CD4-positive, alpha-beta memory T cell (primary cell): Measurements from ENCODE around the gene SRPK2. TPM values are rescaled to one million over a fixed set of nuclear protein-coding genes. Genes with fewer than 3 reads are reported as not detected.

Experiments
- CTCF ChIA-PET: fragments of 350-600 bp; sonication (Branson Sonifier 250); formaldehyde crosslinking; loops from one replicate; lab custom pipeline; 2021; ENCODE audit warnings: inconsistent platforms; ENCODE audit not compliant: partially characterized antibody; lab: Charles Lee
- POLR2A ChIA-PET: fragments of 350-600 bp; sonication (Branson Sonifier 250); formaldehyde crosslinking; loops from one replicate; lab custom pipeline; 2021; ENCODE audit not compliant: partially characterized antibody; lab: Charles Lee
- DNase-seq, 5 donors: peaks; one replicate each; pipeline versions ENCODE4 v3.0.0 to v3.0.0-alpha.2; 2020 to 2022; ENCODE audit warnings: mixed read lengths in 1 of 5
- H3K27ac ChIP-seq: one replicate; pipeline ENCODE4 v1.7.0; 2013; ENCODE audit warnings: low read depth, low read length
- H3K27me3 ChIP-seq: 2 replicates; pipeline ENCODE4 v1.7.0; 2013; ENCODE audit warnings: mild to moderate bottlenecking, low read length, moderate library complexity; ENCODE audit not compliant: insufficient read depth
- H3K36me3 ChIP-seq: 2 replicates; pipeline ENCODE4 v1.7.0; 2013; ENCODE audit warnings: mild to moderate bottlenecking, low read length, moderate library complexity; ENCODE audit not compliant: insufficient read depth
- H3K4me1 ChIP-seq: 2 replicates; pipeline ENCODE4 v1.7.0; 2013; ENCODE audit warnings: mild to moderate bottlenecking, low read length, moderate library complexity; ENCODE audit not compliant: insufficient read depth
- H3K4me3 ChIP-seq, 2 donors: one replicate each; pipeline ENCODE4 v1.7.0; 2013; ENCODE audit warnings: low read length in 2 of 2, mild to moderate bottlenecking in 1 of 2
- H3K9me3 ChIP-seq, 2 donors: one replicate each; pipeline ENCODE4 v1.7.0; 2013; ENCODE audit warnings: low read length in 2 of 2, control low read depth in 1 of 2; ENCODE audit not compliant: control insufficient read depth in 1 of 2
- H3K27ac Mint-ChIP-seq, 7 donors: one replicate each; pipeline ENCODE4 v1.8.0; 2020 to 2021; ENCODE audit warnings: mixed read lengths in 7 of 7, mild to moderate bottlenecking in 6 of 7, inconsistent platforms in 3 of 7, moderate library complexity in 3 of 7
- H3K27me3 Mint-ChIP-seq, 2 donors: one replicate each; pipeline ENCODE4 v1.8.0; 2020 to 2021; ENCODE audit warnings: mixed read lengths in 2 of 2
- H3K36me3 Mint-ChIP-seq, 2 donors: one replicate each; pipeline ENCODE4 v1.8.0; 2020 to 2021; ENCODE audit warnings: mixed read lengths in 2 of 2, inconsistent platforms in 1 of 2, mild to moderate bottlenecking in 1 of 2
- H3K4me1 Mint-ChIP-seq, 4 donors: one replicate each; pipeline ENCODE4 v1.8.0; 2020 to 2021; ENCODE audit warnings: mixed read lengths in 4 of 4, mild to moderate bottlenecking in 1 of 4
- H3K4me3 Mint-ChIP-seq, 8 donors: one replicate each; pipeline ENCODE4 v1.8.0; 2020 to 2021; ENCODE audit warnings: mixed read lengths in 8 of 8, mild to moderate bottlenecking in 7 of 8, moderate library complexity in 6 of 8, inconsistent platforms in 3 of 8
- H3K9me3 Mint-ChIP-seq, 8 donors: one replicate each; pipeline ENCODE4 v1.8.0; 2020 to 2021; ENCODE audit warnings: mixed read lengths in 8 of 8, mild to moderate bottlenecking in 5 of 8, inconsistent platforms in 3 of 8, moderate library complexity in 1 of 8
- intact Hi-C: fragments of 100-400 bp; cut with micrococcal nuclease; formaldehyde crosslinking; loops from one replicate; pipeline ENCODE4 v1.15.1; 2023
- polyA plus RNA-seq, 2 donors: library from polyadenylated mRNA; unstranded; fragments of 300-500 nt; fragmentation: Illumina TruSeq; gene quantifications; one replicate each; pipeline ENCODE4 v1.2.3, GENCODE V29; 2021
- total RNA-seq, 2 experiments: library from RNA; stranded (reverse); gene quantifications; one replicate each; pipeline ENCODE4 v1.2.3, GENCODE V29; 2021

SRPK2 gene
- total and polyA plus RNA-seq, 4 experiments from 2014 or later: 36.0 to 55.2 (median 51.7) TPM

- peaks cover 32 to 56% of the 10 kb centered on the region in 2 donors for H3K36me3 Mint-ChIP-seq
- DNase-seq: no peak
- H3K4me3 Mint-ChIP-seq: no peak overlapping the region
- H3K27me3 ChIP-seq: no peaks in the 10 kb centered on the region
- H3K9me3 ChIP-seq: no peaks in the 10 kb centered on the region
- peak overlapping the region in 1 of 7 donors; percentile 2 for H3K27ac Mint-ChIP-seq
- CTCF ChIA-PET: no interaction called here
- peaks cover 18 to 23% (median 20%) of the 10 kb centered on the region in 4 donors for H3K4me1 Mint-ChIP-seq
- H3K36me3 ChIP-seq: peaks cover 22% of the 10 kb centered on the region
- peaks cover 6% of the 10 kb centered on the region for H3K4me1 ChIP-seq
- POLR2A ChIA-PET: no interaction called here
- H3K27ac ChIP-seq: no peak overlapping the region
- peaks cover 0 to 1% (median 0%) of the 10 kb centered on the region in 8 donors for H3K9me3 Mint-ChIP-seq
- H3K4me3 ChIP-seq: no peak overlapping the region
- no peaks in the 10 kb centered on the region for H3K27me3 Mint-ChIP-seq
- intact Hi-C loops: no loop called here
Measured at GRCh38 chr7:105132835-105133234, 255.9 kb downstream of the SRPK2 start.

GRCh38 chr7:105132335-105132734 lies 256.4 kb downstream of the SRPK2 start:
- Mint-ChIP-seq H3K27me3 (no peaks in the 10 kb centered on the region), H3K4me3 (no peak overlapping the region), H3K27ac (peak overlapping the region in 1 of 7 donors; percentile 18), H3K9me3 (peaks cover 0 to 1% (median 0%) of the 10 kb centered on the region in 8 donors), H3K4me1 (peaks cover 14 to 22% (median 19%) of the 10 kb centered on the region in 4 donors), H3K36me3 (peaks cover 30 to 53% of the 10 kb centered on the region in 2 donors)
- Histone ChIP-seq H3K9me3 (no peaks in the 10 kb centered on the region), H3K4me3 (no peak overlapping the region), H3K36me3 (peaks cover 25% of the 10 kb centered on the region), H3K27me3 (no peaks in the 10 kb centered on the region), H3K4me1 (peaks cover 6% of the 10 kb centered on the region), H3K27ac (no peak overlapping the region)
- ChIA-PET POLR2A (no interaction called here), CTCF (no interaction called here)
- intact Hi-C loops: no loop called here
- no peak for DNase-seq

- H3K27ac ChIP-seq: no peak overlapping the region
- no peaks in the 10 kb centered on the region for H3K27me3 ChIP-seq
- ChIA-PET CTCF (interaction anchor here (1.0 kb wide), 1 partner anchor 9 kb away, joined by 3 read pairs; no protein-coding TSS in a partner anchor), POLR2A (interaction anchor here (0.7 kb wide), 1 partner anchor 22 kb away, joined by 3 read pairs; no protein-coding TSS in a partner anchor)
- no peak for DNase-seq
- peak overlapping the region in 5 of 7 donors; percentile 6 to 82 (median 22) for H3K27ac Mint-ChIP-seq
- peak overlapping the region in 1 of 8 donors; percentile 13 for H3K4me3 Mint-ChIP-seq
- no peaks in the 10 kb centered on the region for H3K9me3 ChIP-seq
- peaks cover 29% of the 10 kb centered on the region for H3K36me3 ChIP-seq
- no peaks in the 10 kb centered on the region for H3K27me3 Mint-ChIP-seq
- peaks cover 11 to 20% (median 18%) of the 10 kb centered on the region in 4 donors for H3K4me1 Mint-ChIP-seq
- H3K4me1 ChIP-seq: peaks cover 6% of the 10 kb centered on the region
- no peak overlapping the region for H3K4me3 ChIP-seq
- intact Hi-C loops: no loop called here
- H3K9me3 Mint-ChIP-seq: peaks cover 0 to 1% (median 0%) of the 10 kb centered on the region in 8 donors
- peaks cover 29 to 53% of the 10 kb centered on the region in 2 donors for H3K36me3 Mint-ChIP-seq
Measured at GRCh38 chr7:105131890-105132289, 256.8 kb downstream of the SRPK2 start.

GRCh38 chr7:105131033-105131656 lies 257.6 kb downstream of the SRPK2 start:
- Histone ChIP-seq H3K27me3 (no peaks in the 10 kb centered on the region), H3K4me1 (peaks cover 6% of the 10 kb centered on the region), H3K4me3 (no peak overlapping the region), H3K27ac (no peak overlapping the region), H3K9me3 (no peaks in the 10 kb centered on the region), H3K36me3 (peaks cover 31% of the 10 kb centered on the region)
- POLR2A ChIA-PET: interaction anchor here (0.7 kb wide), 1 partner anchor 21 kb away, joined by 3 read pairs; no protein-coding TSS in a partner anchor
- Mint-ChIP-seq H3K27me3 (no peaks in the 10 kb centered on the region), H3K9me3 (peaks cover 0 to 1% (median 0%) of the 10 kb centered on the region in 8 donors), H3K36me3 (peaks cover 26 to 54% of the 10 kb centered on the region in 2 donors), H3K4me1 (peaks cover 9 to 17% (median 13%) of the 10 kb centered on the region in 4 donors), H3K27ac (peak overlapping the region in 5 of 7 donors; percentile 55 to 91 (median 83)), H3K4me3 (peak overlapping the region in 1 of 8 donors; percentile 31)
- intact Hi-C loops: no loop called here
- DNase-seq: no peak
- CTCF ChIA-PET: interaction anchor here (0.5 to 2.0 kb wide), 3 partner anchors 10 to 214 kb away, joined by 3 to 5 read pairs (median 4); no protein-coding TSS in a partner anchor

- H3K27ac ChIP-seq: no peak overlapping the region
- CTCF ChIA-PET: interaction anchor here (0.5 to 2.0 kb wide), 4 partner anchors 10 to 214 kb away, joined by 3 to 5 read pairs (median 4); no protein-coding TSS in a partner anchor
- intact Hi-C loops: no loop called here
- POLR2A ChIA-PET: no interaction called here
- no peak for DNase-seq
- no peaks in the 10 kb centered on the region for H3K9me3 ChIP-seq
- H3K27me3 Mint-ChIP-seq: no peaks in the 10 kb centered on the region
- H3K27ac Mint-ChIP-seq: peak overlapping the region in 1 of 7 donors; percentile 42
- H3K4me3 Mint-ChIP-seq: no peak overlapping the region
- H3K4me1 ChIP-seq: peaks cover 6% of the 10 kb centered on the region
- peaks cover 0 to 1% (median 0%) of the 10 kb centered on the region in 8 donors for H3K9me3 Mint-ChIP-seq
- peaks cover 9 to 17% (median 13%) of the 10 kb centered on the region in 4 donors for H3K4me1 Mint-ChIP-seq
- peaks cover 32 to 59% of the 10 kb centered on the region in 2 donors for H3K36me3 Mint-ChIP-seq
- H3K4me3 ChIP-seq: no peak overlapping the region
- H3K27me3 ChIP-seq: no peaks in the 10 kb centered on the region
- peaks cover 37% of the 10 kb centered on the region for H3K36me3 ChIP-seq
Measured at GRCh38 chr7:105130580-105130979, 258.1 kb downstream of the SRPK2 start.

- intact Hi-C loops: no loop called here
- ChIA-PET POLR2A (no interaction called here), CTCF (interaction anchor here (0.7 to 2.0 kb wide), 3 partner anchors 16 to 148 kb away, joined by 3 to 5 read pairs (median 3); no protein-coding TSS in a partner anchor)
Measured at GRCh38 chr7:105130048-105130447, 258.7 kb downstream of the SRPK2 start.

GRCh38 chr7:105127179-105127578 lies 261.5 kb downstream of the SRPK2 start:
- no peak overlapping the region for H3K27ac ChIP-seq
- Mint-ChIP-seq H3K27ac (peak overlapping the region in 3 of 7 donors; percentile 3 to 16 (median 13)), H3K36me3 (peaks cover 30 to 59% of the 10 kb centered on the region in 2 donors), H3K9me3 (peaks cover 0 to 4% (median 0%) of the 10 kb centered on the region in 8 donors), H3K4me1 (peaks cover 6 to 15% (median 11%) of the 10 kb centered on the region in 4 donors), H3K4me3 (no peak overlapping the region), H3K27me3 (no peaks in the 10 kb centered on the region)
- no peak for DNase-seq
- H3K4me3 ChIP-seq: no peak overlapping the region
- no peaks in the 10 kb centered on the region for H3K9me3 ChIP-seq
- intact Hi-C loops: no loop called here
- no peaks in the 10 kb centered on the region for H3K27me3 ChIP-seq
- H3K4me1 ChIP-seq: peaks cover 6% of the 10 kb centered on the region
- peaks cover 30% of the 10 kb centered on the region for H3K36me3 ChIP-seq
- POLR2A ChIA-PET: no interaction called here
- CTCF ChIA-PET: interaction anchor here (3.0 kb wide), 1 partner anchor 10 kb away, joined by 9 read pairs; no protein-coding TSS in a partner anchor

More at GRCh38 chr7:105130048-105130447, 258.7 kb downstream of the SRPK2 start:
- DNase-seq: no peak
- Mint-ChIP-seq H3K4me1 (peaks cover 8 to 17% (median 12%) of the 10 kb centered on the region in 4 donors), H3K36me3 (peaks cover 32 to 63% of the 10 kb centered on the region in 2 donors), H3K27me3 (no peaks in the 10 kb centered on the region), H3K27ac (peak overlapping the region in 3 of 7 donors; percentile 15 to 42 (median 28)), H3K4me3 (no peak overlapping the region), H3K9me3 (peaks cover 0 to 1% (median 0%) of the 10 kb centered on the region in 8 donors)
- H3K4me1 ChIP-seq: peaks cover 6% of the 10 kb centered on the region
- H3K9me3 ChIP-seq: no peaks in the 10 kb centered on the region
- no peak overlapping the region for H3K27ac ChIP-seq
- H3K36me3 ChIP-seq: peaks cover 42% of the 10 kb centered on the region
- no peak overlapping the region for H3K4me3 ChIP-seq
- H3K27me3 ChIP-seq: no peaks in the 10 kb centered on the region
